Panc1 (cell line): ENCODE measurements around the gene RNASET2.

Experiments used
- CTCF ChIP-seq: fragments of 450-650 bp; IDR thresholded peaks from 2 replicates; pipeline ENCODE4 v1.5.1; 2017; ENCODE audit warnings: mild to moderate bottlenecking
- REST ChIP-seq, 2 experiments: IDR thresholded peaks; 2 replicates each; pipeline ENCODE4 v1.6.1; 2011 to 2012; ENCODE audit warnings: low read depth in 2 of 2, control low read depth in 1 of 2, low read length in 1 of 2, mild to moderate bottlenecking in 1 of 2, moderate library complexity in 1 of 2; ENCODE audit not compliant: insufficient read depth in 1 of 2

GRCh38 chr6:166954118-166954713 lies 2.1 kb downstream of the RNASET2 start:
- TF ChIP-seq CTCF (no peak), REST (IDR thresholded peaks at IDR 0.05; ENCODE audit: insufficient read depth in 1 of 2, low read depth in 2 of 2, low read length in 1 of 2) (no peak)
